ENCODE data around the gene KIAA1191.

The KIAA1191 gene

DNA sequence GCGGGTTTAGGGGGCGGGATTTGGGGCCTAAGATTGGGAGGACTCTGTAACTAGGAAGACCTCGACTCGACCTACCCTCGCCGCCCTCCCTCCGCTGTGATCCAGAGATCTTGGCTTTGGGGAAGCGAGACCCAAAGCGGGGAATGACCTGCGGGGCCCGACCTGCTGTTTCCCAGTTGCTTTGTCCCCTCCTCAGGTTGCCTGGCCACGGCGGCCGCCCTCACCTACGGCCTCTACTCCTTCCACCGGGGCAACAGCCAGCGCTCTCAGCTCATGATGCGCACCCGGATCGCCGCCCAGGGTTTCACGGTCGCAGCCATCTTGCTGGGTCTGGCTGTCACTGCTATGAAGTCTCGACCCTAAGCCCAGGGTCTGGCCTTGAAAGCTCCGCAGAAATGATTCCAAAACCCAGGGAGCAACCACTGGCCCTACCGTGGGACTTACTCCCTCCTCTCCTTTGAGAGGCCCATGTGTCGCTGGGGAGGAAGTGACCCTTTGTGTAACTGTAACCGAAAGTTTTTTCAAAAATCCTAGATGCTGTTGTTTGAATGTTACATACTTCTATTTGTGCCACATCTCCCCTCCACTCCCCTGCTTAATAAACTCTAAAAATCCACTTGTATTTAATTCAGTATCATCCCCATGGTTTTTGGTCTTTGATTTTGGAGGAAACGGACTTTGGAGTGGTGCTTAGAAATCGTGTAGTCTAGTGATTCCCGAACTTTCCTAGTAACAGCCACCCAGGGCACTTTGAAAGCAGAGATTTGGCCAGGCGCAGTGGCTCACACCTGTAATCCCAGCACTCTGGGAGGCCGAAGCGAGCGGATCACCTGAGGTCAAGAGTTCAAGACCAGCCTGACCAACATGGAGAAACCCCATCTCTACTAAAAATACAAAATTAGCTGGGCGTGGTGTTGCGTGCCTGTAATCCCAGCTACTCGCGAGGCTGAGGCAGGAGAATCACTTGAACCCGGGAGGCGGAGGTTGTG is 27.9 kb upstream of the KIAA1191 start:
- TF ChIP-seq, protein P1, sequence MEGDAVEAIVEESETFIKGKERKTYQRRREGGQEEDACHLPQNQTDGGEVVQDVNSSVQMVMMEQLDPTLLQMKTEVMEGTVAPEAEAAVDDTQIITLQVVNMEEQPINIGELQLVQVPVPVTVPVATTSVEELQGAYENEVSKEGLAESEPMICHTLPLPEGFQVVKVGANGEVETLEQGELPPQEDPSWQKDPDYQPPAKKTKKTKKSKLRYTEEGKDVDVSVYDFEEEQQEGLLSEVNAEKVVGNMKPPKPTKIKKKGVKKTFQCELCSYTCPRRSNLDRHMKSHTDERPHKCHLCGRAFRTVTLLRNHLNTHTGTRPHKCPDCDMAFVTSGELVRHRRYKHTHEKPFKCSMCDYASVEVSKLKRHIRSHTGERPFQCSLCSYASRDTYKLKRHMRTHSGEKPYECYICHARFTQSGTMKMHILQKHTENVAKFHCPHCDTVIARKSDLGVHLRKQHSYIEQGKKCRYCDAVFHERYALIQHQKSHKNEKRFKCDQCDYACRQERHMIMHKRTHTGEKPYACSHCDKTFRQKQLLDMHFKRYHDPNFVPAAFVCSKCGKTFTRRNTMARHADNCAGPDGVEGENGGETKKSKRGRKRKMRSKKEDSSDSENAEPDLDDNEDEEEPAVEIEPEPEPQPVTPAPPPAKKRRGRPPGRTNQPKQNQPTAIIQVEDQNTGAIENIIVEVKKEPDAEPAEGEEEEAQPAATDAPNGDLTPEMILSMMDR (IDR thresholded peaks at IDR 0.05; ENCODE audit: low read depth, low read length), result no peak
- DNase-seq, result no peak
- Histone ChIP-seq H3K36me3 (peaks cover 49% of the 10 kb centered on the region), H3K27ac (peak overlapping the region; percentile 98), H3K27me3 (ENCODE audit: insufficient read depth, low read depth, severe bottlenecking) (no peaks in the 10 kb centered on the region), H3K4me3 (ENCODE audit: low read depth, low read length) (peak overlapping the region; percentile 67), H3K9me3 (ENCODE audit: severe bottlenecking) (no peaks in the 10 kb centered on the region)

DNA sequence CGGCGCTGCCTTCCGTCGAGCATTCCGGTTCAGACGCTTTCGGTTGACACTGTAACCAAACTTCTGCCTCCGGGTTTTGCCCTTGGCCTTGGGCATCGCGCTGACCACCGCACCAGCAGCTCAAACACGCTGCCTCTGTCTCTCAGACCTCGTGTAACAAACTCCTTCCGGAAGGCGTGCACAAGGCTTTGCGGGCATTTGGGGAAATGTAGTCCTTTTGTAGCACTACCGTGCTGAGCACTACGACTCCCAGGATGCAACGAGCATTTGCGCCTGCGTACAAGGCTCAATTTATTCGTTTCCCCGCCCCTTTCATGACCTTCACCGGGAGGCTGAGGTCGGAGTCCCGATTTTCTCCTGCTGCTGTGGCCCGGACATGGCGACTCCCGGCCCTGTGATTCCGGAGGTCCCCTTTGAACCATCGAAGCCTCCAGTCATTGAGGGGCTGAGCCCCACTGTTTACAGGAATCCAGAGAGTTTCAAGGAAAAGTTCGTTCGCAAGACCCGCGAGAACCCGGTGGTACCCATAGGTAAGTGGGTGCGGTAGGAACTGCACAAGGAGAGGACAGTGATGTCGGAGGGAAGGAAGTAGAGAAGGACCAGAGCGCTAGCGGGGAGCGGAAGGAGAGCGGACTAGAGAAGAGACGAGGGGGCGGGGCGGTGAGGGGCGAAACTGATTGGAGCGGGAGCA is 27.0 kb upstream of the KIAA1191 start, which contains the start of the genes HIGD2A and NOP16:
TSS of gene HIGD2A (plus strand) at position 308 of the 691 bp plus-strand sequence. CDS start at position 377, 69 bp downstream.
TSS of gene NOP16 (minus strand) at position 155 of the 691 bp plus-strand sequence. CDS start at position 96, 59 bp downstream.
- peak; percentile 99 for DNase-seq
- no peaks in the 10 kb centered on the region for H3K9me3 ChIP-seq (ENCODE audit: severe bottlenecking)
- H3K27me3 ChIP-seq (ENCODE audit: insufficient read depth, low read depth, severe bottlenecking), result no peaks in the 10 kb centered on the region
- peaks cover 58% of the 10 kb centered on the region for H3K36me3 ChIP-seq
- TF ChIP-seq, protein P1 (IDR thresholded peaks at IDR 0.05; ENCODE audit: low read depth, low read length), result no peak
- peak within 1 kb of the TSS; percentile 67 for H3K4me3 ChIP-seq (ENCODE audit: low read depth, low read length)
- H3K27ac ChIP-seq, result peak within 1 kb of the TSS; percentile 98

DNA sequence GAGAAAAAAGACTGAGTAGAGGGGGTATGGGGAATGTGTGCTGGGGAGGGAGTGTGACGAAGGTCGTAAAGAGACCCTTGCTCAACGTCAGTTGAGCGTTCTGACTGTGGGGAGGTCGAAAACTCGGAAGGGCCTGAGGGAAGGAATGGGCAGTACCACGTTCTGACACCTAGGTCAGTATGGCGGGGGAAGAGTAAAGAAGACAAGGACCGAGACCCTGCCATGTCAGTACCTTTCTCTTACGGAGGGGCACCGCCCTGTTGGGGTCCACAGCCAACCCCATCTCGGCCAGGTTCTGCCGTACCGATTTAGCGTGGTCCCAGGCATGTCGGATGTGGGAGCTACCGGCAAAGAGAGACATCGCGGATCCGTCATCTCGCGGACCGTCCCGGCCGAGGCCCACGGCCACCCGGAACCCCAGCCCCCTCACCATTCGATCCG is 26.5 kb upstream of the KIAA1191 start:
- TF ChIP-seq, protein P1 (IDR thresholded peaks at IDR 0.05; ENCODE audit: low read depth, low read length), result no peak
- H3K36me3 ChIP-seq, result peaks cover 64% of the 10 kb centered on the region

DNA sequence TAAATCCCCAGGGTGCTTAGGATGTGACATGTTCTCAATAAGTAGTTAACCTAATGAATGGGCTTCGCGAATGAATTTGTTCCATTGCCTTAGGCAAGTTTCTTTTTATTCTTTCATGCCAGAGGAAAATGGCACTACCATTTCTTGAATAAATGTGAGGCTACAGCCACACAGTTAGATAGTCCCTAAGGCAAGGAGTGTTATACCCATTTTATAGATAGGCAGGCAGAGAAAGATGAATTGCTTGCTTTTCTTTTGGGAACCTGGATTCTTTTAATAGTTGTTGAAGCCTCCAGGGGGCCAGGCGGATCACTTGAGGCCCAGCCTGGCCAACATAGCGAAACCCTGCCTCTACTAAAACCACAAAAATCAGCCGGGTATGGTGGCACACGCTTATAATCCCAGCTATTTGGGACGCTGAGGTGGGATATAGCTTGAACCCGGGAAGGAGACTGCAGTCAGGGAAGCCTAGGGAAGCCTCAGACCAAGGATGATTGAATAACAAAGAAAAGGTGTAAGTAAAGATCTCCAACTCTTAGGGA is 25.9 kb upstream of the KIAA1191 start:
- no peaks in the 10 kb centered on the region for H3K27me3 ChIP-seq (ENCODE audit: insufficient read depth, low read depth, severe bottlenecking)
- no peak for DNase-seq
- TF ChIP-seq, protein P1 (IDR thresholded peaks at IDR 0.05; ENCODE audit: low read depth, low read length), result no peak
- H3K36me3 ChIP-seq, result peaks cover 69% of the 10 kb centered on the region
- no peaks in the 10 kb centered on the region for H3K9me3 ChIP-seq (ENCODE audit: severe bottlenecking)
- peak overlapping the region; percentile 98; the same call in 1 of the 2 replicates for H3K27ac ChIP-seq
- H3K4me3 ChIP-seq (ENCODE audit: low read depth, low read length), result peak overlapping the region; percentile 67

More for the DNA sequence above, 26.5 kb upstream of the KIAA1191 start:
- no peaks in the 10 kb centered on the region for H3K9me3 ChIP-seq (ENCODE audit: severe bottlenecking)
- H3K27me3 ChIP-seq (ENCODE audit: insufficient read depth, low read depth, severe bottlenecking), result no peaks in the 10 kb centered on the region
- H3K4me3 ChIP-seq (ENCODE audit: low read depth, low read length), result peak overlapping the region; percentile 67
- peak overlapping the region; percentile 98 for H3K27ac ChIP-seq
- DNase-seq, result no peak

DNA sequence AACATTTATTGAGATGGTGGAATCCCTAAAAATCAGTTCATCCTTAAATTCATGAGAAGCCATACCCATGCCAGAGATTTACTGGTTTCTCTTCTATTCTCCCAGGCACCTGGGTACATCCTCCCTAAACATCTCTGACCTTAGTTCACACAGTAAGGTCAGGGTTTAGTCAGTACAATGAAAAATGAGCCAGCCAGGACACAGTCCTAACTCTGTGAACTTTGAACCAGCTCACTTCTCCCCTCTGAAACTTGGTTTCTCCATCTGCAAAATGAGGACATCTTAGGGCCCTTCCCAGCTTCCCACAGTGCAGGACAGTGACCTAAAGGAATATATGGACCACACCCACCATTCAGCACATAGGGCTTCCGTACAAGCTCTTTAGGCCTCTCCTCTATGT is 24.9 kb upstream of the KIAA1191 start:
- peaks cover 62% of the 10 kb centered on the region for H3K36me3 ChIP-seq
- H3K27me3 ChIP-seq (ENCODE audit: insufficient read depth, low read depth, severe bottlenecking), result no peaks in the 10 kb centered on the region
- TF ChIP-seq, protein P1 (IDR thresholded peaks at IDR 0.05; ENCODE audit: low read depth, low read length), result no peak
- DNase-seq, result no peak
- H3K27ac ChIP-seq, result no peak overlapping the region
- H3K9me3 ChIP-seq (ENCODE audit: severe bottlenecking), result no peaks in the 10 kb centered on the region
- no peak overlapping the region for H3K4me3 ChIP-seq (ENCODE audit: low read depth, low read length)
